ENCODE results near the gene PARD6G. TPM values are rescaled to one million over a fixed set of nuclear protein-coding genes. Genes with fewer than 3 reads are reported as not detected.

The PARD6G gene
- total RNA-seq, 1 donor from 2014 or later = not detected

DNA sequence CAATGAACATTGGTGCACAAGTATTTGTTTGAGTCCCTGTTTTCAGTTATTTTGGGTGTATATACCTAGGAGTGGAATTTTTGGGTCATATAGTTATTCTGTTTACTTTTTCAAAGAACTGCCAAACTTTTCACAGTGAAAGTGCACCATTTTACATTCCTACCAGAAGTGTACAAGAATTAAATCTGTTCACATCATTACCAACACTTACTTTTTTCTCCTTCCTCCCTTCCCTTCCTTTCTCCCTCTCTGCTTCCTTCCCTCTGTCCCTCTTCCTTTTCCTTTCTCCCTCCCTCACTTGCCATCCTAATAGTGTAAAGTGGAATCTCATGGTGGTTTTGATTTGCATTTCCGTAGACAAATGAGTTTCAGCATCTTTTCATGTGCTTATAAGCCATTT, 126.4 kb downstream of the PARD6G start:
- ChIA-PET CTCF (no interaction called here), POLR2A (no interaction called here)
- Mint-ChIP-seq H3K27me3 (no peaks in the 10 kb centered on the region), H3K27ac (no peak overlapping the region), H3K36me3 (ENCODE audit: low read depth) (peaks cover 48% of the 10 kb centered on the region), H3K9me3 (no peaks in the 10 kb centered on the region), H3K4me1 (peaks cover 7% of the 10 kb centered on the region), H3K4me3 (no peak overlapping the region)
- DNase-seq = no peak
- no peak for ATAC-seq (ENCODE audit: low read depth)
- TF ChIP-seq, protein P1, sequence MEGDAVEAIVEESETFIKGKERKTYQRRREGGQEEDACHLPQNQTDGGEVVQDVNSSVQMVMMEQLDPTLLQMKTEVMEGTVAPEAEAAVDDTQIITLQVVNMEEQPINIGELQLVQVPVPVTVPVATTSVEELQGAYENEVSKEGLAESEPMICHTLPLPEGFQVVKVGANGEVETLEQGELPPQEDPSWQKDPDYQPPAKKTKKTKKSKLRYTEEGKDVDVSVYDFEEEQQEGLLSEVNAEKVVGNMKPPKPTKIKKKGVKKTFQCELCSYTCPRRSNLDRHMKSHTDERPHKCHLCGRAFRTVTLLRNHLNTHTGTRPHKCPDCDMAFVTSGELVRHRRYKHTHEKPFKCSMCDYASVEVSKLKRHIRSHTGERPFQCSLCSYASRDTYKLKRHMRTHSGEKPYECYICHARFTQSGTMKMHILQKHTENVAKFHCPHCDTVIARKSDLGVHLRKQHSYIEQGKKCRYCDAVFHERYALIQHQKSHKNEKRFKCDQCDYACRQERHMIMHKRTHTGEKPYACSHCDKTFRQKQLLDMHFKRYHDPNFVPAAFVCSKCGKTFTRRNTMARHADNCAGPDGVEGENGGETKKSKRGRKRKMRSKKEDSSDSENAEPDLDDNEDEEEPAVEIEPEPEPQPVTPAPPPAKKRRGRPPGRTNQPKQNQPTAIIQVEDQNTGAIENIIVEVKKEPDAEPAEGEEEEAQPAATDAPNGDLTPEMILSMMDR (IDR thresholded peaks at IDR 0.05) = no peak
- intact Hi-C loops (cut with micrococcal nuclease) = no loop called here

GRCh38 chr18:80119111-80119510, 128.2 kb downstream of the PARD6G start:
- POLR2A ChIA-PET = interaction anchor here (0.6 kb wide), 1 partner anchor 1113 kb away, joined by 5 read pairs; no protein-coding TSS in a partner anchor
- Mint-ChIP-seq H3K27ac (no peak overlapping the region), H3K4me3 (no peak overlapping the region), H3K36me3 (ENCODE audit: low read depth) (peaks cover 45% of the 10 kb centered on the region), H3K9me3 (no peaks in the 10 kb centered on the region), H3K27me3 (no peaks in the 10 kb centered on the region), H3K4me1 (peaks cover 20% of the 10 kb centered on the region)
- TF ChIP-seq, protein P1 (IDR thresholded peaks at IDR 0.05) = no peak
- DNase-seq (no peak), ATAC-seq (ENCODE audit: low read depth) (no peak)
- intact Hi-C loops (cut with micrococcal nuclease) = no loop called here
- CTCF ChIA-PET = no interaction called here

GRCh38 chr18:80115035-80115434, 132.3 kb downstream of the PARD6G start:
- TF ChIP-seq, protein P1 (IDR thresholded peaks at IDR 0.05) = no peak
- H3K9me3 Mint-ChIP-seq = no peaks in the 10 kb centered on the region
- POLR2A ChIA-PET = no interaction called here
- H3K36me3 Mint-ChIP-seq (ENCODE audit: low read depth) = peaks cover 26% of the 10 kb centered on the region
- H3K27me3 Mint-ChIP-seq = no peaks in the 10 kb centered on the region
- DNase-seq (no peak), ATAC-seq (ENCODE audit: low read depth) (no peak)
- no peak overlapping the region for H3K4me3 Mint-ChIP-seq
- intact Hi-C loops (cut with micrococcal nuclease) = no loop called here
- no peak overlapping the region for H3K27ac Mint-ChIP-seq
- CTCF ChIA-PET = no interaction called here
- H3K4me1 Mint-ChIP-seq = peaks cover 36% of the 10 kb centered on the region

- DNase-seq (no peak), ATAC-seq (ENCODE audit: low read depth) (no peak)
- CTCF ChIA-PET = no interaction called here
- intact Hi-C loops (cut with micrococcal nuclease) = no loop called here
- peaks cover 42% of the 10 kb centered on the region for H3K4me1 Mint-ChIP-seq
- no peaks in the 10 kb centered on the region for H3K27me3 Mint-ChIP-seq
- POLR2A ChIA-PET = no interaction called here
- TF ChIP-seq, protein P1 (IDR thresholded peaks at IDR 0.05) = no peak
- H3K9me3 Mint-ChIP-seq = no peaks in the 10 kb centered on the region
- H3K36me3 Mint-ChIP-seq (ENCODE audit: low read depth) = peaks cover 5% of the 10 kb centered on the region
- no peak overlapping the region for H3K4me3 Mint-ChIP-seq
- no peak overlapping the region for H3K27ac Mint-ChIP-seq
Observed at GRCh38 chr18:80112624-80113248, 134.6 kb downstream of the PARD6G start.

DNA sequence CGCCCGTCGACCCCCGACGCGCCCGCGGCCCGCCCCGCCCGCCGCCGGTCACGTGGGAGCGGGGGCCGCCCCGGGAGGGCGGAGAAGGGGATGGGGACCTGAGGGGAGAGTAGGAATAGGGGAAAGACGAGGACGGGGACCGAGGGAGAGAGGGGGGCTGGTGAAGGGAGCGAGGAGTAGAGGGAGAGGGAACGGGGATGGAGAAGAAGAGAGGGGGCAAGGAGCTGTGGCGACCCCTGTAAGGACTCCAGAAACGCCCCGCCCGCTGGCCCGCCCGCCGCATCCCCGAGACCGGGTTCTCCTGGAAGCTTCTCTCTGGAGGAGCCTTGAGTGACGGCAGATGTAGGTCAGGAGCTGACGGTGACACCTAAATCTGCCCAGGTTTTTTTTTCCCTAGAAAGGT, 137.6 kb downstream of the PARD6G start:
- Mint-ChIP-seq H3K9me3 (no peaks in the 10 kb centered on the region), H3K27me3 (no peaks in the 10 kb centered on the region), H3K36me3 (ENCODE audit: low read depth) (no peaks in the 10 kb centered on the region), H3K4me3 (peak overlapping the region; percentile 84), H3K27ac (peak overlapping the region; percentile 67), H3K4me1 (peaks cover 49% of the 10 kb centered on the region)
- ChIA-PET CTCF (no interaction called here), POLR2A (interaction anchor here (0.8 to 2.7 kb wide), 2 partner anchors 38 to 76 kb away, joined by 4 to 26 read pairs; partner anchors contain the start of gene RBFA)
- intact Hi-C loops (cut with micrococcal nuclease) = loop anchor here (1.0 to 5.0 kb wide), 5 partner anchors 75 to 1042 kb away; partner anchors contain the start of genes ATP9B, CTDP1, RBFA and SLC66A2
- DNase-seq = peak; percentile 43
- ATAC-seq (ENCODE audit: low read depth) = no peak
- TF ChIP-seq, protein P1 (IDR thresholded peaks at IDR 0.05) = no peak
